Suprapubic skin (tissue), 4 donors: ENCODE results near the gene CAPNS2. TPM values are rescaled to one million over a fixed set of nuclear protein-coding genes. Genes with fewer than 3 reads are reported as not detected.
"Not testable (repeated sequence)": the region's sequence is repeated elsewhere in the genome, so short reads cannot be mapped to it uniquely, and the experiment has no call there.

ENCODE experiments used
- DNase-seq, 2 donors: peaks; one replicate each; pipeline ENCODE4 v3.0.0-alpha.2; 2019; ENCODE audit warnings: low spot score in 2 of 2
- H3K27ac ChIP-seq: fragments of 200-600 bp; sonication (generic); one replicate; pipeline ENCODE4 v1.5.1; 2019
- H3K27me3 ChIP-seq: fragments of 200-600 bp; sonication (generic); one replicate; pipeline ENCODE4 v1.5.1; 2019
- H3K36me3 ChIP-seq: fragments of 200-600 bp; sonication (generic); one replicate; pipeline ENCODE4 v1.5.1; 2019
- H3K4me1 ChIP-seq: fragments of 200-600 bp; sonication (generic); one replicate; pipeline ENCODE4 v1.5.1; 2019
- H3K4me3 ChIP-seq: fragments of 200-600 bp; sonication (generic); one replicate; pipeline ENCODE4 v1.5.1; 2019; ENCODE audit warnings: mild to moderate bottlenecking
- H3K9me3 ChIP-seq: fragments of 200-600 bp; sonication (generic); one replicate; pipeline ENCODE4 v1.5.1; 2019
- CTCF ChIP-seq, 2 donors: fragments of 200-600 bp in 1 of 2; fragments of 450-650 bp in 1 of 2; sonication (generic) in 1 of 2; IDR thresholded peaks; one replicate each; pipeline ENCODE4 v1.5.1; 2016 to 2019; ENCODE audit warnings: antibody characterized with exemption in 2 of 2, mild to moderate bottlenecking in 1 of 2, moderate library complexity in 1 of 2
- EP300 ChIP-seq: sonication (generic); formaldehyde crosslinking; IDR thresholded peaks from one replicate; pipeline ENCODE4 v1.6.1; 2017; ENCODE audit warnings: antibody characterized with exemption
- POLR2A ChIP-seq, 2 donors: fragments of 450-650 bp; IDR thresholded peaks; one replicate each; pipeline ENCODE4 v1.6.1; 2017; ENCODE audit warnings: antibody characterized with exemption in 2 of 2, mild to moderate bottlenecking in 2 of 2, moderate library complexity in 2 of 2
- POLR2AphosphoS5 ChIP-seq, 3 donors: sonication (generic); formaldehyde crosslinking; IDR thresholded peaks; one replicate each; pipeline ENCODE4 v1.6.1; 2017; ENCODE audit warnings: antibody characterized with exemption in 3 of 3
- WGBS: methylation state at CpG from one replicate; pipeline ENCODE4 v1.1.5; 2018; 5-methylcytosine and 5-hydroxymethylcytosine counted together
- total RNA-seq, 4 donors: library from RNA; depleted of rRNA; stranded (reverse); fragments of >200 nt; gene quantifications; one replicate each; pipeline ENCODE4 v1.1.0, GENCODE V29; 2016

Gene CAPNS2
- total RNA-seq, 4 donors from 2014 or later: 101 to 177 (median 170) TPM

GRCh38 chr16:55605754-55606336, 39.4 kb downstream of the CAPNS2 start:
- no peak for DNase-seq
- TF ChIP-seq CTCF (IDR thresholded peaks at IDR 0.05): no peak
- no peak for TF ChIP-seq POLR2AphosphoS5 (IDR thresholded peaks at IDR 0.05)
- TF ChIP-seq EP300: no peak
- no peak overlapping the region for H3K4me3 ChIP-seq
- peaks cover 3% of the 10 kb centered on the region for H3K4me1 ChIP-seq
- 47% methylated on average over 4 of the region's 4 CpGs for WGBS
- no peak overlapping the region for H3K27ac ChIP-seq
- H3K36me3 ChIP-seq: no peaks in the 10 kb centered on the region
- no peaks in the 10 kb centered on the region for H3K9me3 ChIP-seq
- H3K27me3 ChIP-seq: no peaks in the 10 kb centered on the region

- no peaks in the 10 kb centered on the region for H3K36me3 ChIP-seq
- H3K4me3 ChIP-seq: no peak overlapping the region
- H3K27ac ChIP-seq: no peak overlapping the region
- no peak for DNase-seq
- H3K9me3 ChIP-seq: no peaks in the 10 kb centered on the region
- no peaks in the 10 kb centered on the region for H3K27me3 ChIP-seq
- TF ChIP-seq POLR2A (IDR thresholded peaks at IDR 0.05) (no peak), CTCF (IDR thresholded peaks at IDR 0.05) (no peak), EP300 (no peak), POLR2AphosphoS5 (IDR thresholded peaks at IDR 0.05) (no peak)
- no peaks in the 10 kb centered on the region for H3K4me1 ChIP-seq
- WGBS: 61% methylated on average over 6 of the region's 6 CpGs
These were observed 47.3 kb downstream of the CAPNS2 start for GRCh38 chr16:55613613-55614335.

GRCh38 chr16:55615071-55615470, 48.6 kb downstream of the CAPNS2 start:
- no peaks in the 10 kb centered on the region for H3K27me3 ChIP-seq
- H3K9me3 ChIP-seq: no peaks in the 10 kb centered on the region
- H3K27ac ChIP-seq: no peak overlapping the region
- TF ChIP-seq EP300 (no peak), CTCF (IDR thresholded peaks at IDR 0.05) (no peak), POLR2A (IDR thresholded peaks at IDR 0.05) (no peak), POLR2AphosphoS5 (IDR thresholded peaks at IDR 0.05) (no peak)
- H3K4me3 ChIP-seq: no peak overlapping the region
- DNase-seq: no peak
- H3K4me1 ChIP-seq: no peaks in the 10 kb centered on the region
- WGBS: 75% methylated on average over 3 of the region's 3 CpGs
- H3K36me3 ChIP-seq: no peaks in the 10 kb centered on the region

- H3K4me1 ChIP-seq, H3K9me3 ChIP-seq, H3K36me3 ChIP-seq, H3K27me3 ChIP-seq, DNase-seq, H3K4me3 ChIP-seq, H3K27ac ChIP-seq: not testable (repeated sequence)
- WGBS: 85% methylated on average over 8 of the region's 11 CpGs
These were observed 49.2 kb downstream of the CAPNS2 start for GRCh38 chr16:55615670-55616069.

Other genes with a start within 250 kb of the CAPNS2 start
- 10 to 100 TPM in 2 of 4 donors, 1 to 10 TPM in 2; 6.1 to 11.6 (median 9.1) TPM for gene IRX6, start 242.5 kb upstream of the CAPNS2 start, total RNA-seq
- gene MMP2, start 87.5 kb upstream of the CAPNS2 start, total RNA-seq: 100 to 1,000 TPM in 2 of 4 donors, 10 to 100 TPM in 2; 71.4 to 175 (median 120) TPM
- 10 to 100 TPM; 12.1 to 19.7 (median 18.1) TPM for gene LPCAT2, start 57.6 kb upstream of the CAPNS2 start, total RNA-seq
- 10 to 100 TPM; 18.4 to 30.2 (median 23.0) TPM for gene SLC6A2, start 89.3 kb downstream of the CAPNS2 start, total RNA-seq